ENCODE measurements around the gene ASAH2. TPM values are rescaled to one million over a fixed set of nuclear protein-coding genes. Genes with fewer than 3 reads are reported as not detected.

ASAH2 gene
- 1.8 and 2.3 TPM in 2 replicates for total RNA-seq

DNA sequence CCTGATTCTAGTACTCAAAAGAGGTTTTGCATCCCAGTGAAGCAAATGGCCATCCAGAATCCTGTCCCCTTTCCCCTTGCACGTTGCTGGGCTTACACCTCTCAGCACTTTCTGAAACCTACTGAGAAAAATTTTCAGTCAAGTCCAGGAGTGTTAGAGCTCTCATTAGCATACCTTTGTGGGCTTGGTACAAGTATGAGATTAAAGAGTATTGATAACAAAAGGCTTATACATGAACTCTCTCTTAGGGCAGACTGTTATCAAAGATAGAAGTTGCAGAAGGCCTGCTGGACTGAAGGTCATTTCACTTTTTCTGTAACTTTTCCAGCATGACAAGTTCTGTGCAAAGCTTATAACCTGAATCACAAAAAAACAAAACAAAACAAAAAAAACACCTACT lies at the start of gene ASAH2:
Gene ASAH2, minus strand, starts transcription at position 123 of the 400 bp plus-strand sequence. CDS start 2,906 bp downstream, outside the sequence.
- Mint-ChIP-seq H3K4me1 (no peaks in the 10 kb centered on the region), H3K36me3 (ENCODE audit: low read depth) (no peaks in the 10 kb centered on the region), H3K27me3 (peaks cover 31% of the 10 kb centered on the region), H3K4me3 (no peak within 1 kb of the TSS), H3K27ac (no peak within 1 kb of the TSS), H3K9me3 (no peaks in the 10 kb centered on the region)
- DNase-seq (no peak), ATAC-seq (ENCODE audit: low read depth) (no peak)
- ChIA-PET POLR2A (no interaction called here), CTCF (no interaction called here)
- TF ChIP-seq, protein P1, sequence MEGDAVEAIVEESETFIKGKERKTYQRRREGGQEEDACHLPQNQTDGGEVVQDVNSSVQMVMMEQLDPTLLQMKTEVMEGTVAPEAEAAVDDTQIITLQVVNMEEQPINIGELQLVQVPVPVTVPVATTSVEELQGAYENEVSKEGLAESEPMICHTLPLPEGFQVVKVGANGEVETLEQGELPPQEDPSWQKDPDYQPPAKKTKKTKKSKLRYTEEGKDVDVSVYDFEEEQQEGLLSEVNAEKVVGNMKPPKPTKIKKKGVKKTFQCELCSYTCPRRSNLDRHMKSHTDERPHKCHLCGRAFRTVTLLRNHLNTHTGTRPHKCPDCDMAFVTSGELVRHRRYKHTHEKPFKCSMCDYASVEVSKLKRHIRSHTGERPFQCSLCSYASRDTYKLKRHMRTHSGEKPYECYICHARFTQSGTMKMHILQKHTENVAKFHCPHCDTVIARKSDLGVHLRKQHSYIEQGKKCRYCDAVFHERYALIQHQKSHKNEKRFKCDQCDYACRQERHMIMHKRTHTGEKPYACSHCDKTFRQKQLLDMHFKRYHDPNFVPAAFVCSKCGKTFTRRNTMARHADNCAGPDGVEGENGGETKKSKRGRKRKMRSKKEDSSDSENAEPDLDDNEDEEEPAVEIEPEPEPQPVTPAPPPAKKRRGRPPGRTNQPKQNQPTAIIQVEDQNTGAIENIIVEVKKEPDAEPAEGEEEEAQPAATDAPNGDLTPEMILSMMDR (IDR thresholded peaks at IDR 0.05): no peak
- intact Hi-C loops (cut with micrococcal nuclease): no loop called here

DNA sequence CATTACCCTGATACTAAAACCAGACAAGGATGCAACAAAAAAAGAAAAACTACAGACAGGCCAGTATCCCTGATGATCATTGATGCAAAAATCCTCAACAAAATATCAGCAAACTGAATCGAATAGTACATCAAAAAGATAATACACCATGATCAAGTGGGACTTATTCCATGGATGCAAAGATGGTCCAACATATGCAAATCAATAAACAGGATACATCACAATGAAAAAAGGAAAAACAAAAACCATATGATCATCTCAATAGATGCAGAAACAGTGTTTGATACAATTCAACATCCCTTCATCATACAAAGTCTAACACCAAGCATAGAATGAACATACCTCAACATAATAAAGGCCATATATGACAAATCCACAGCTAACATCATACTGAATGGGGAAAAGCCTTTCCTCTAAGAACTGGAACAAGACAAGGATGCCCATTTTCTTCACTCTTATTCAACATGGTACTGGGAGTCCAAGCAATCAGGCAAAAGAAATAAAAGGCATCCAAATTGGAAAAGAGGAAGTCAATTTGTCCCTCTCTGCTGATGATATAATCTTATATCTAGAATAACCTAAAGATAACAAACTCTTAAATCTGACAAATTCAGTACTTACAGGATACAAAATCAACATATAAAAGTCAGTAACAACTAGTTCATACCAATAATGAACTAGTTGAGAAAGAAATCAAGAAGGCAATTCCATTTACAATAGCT lies 48.8 kb upstream of the ASAH2 start:
- intact Hi-C loops (cut with micrococcal nuclease): no loop called here
- TF ChIP-seq, protein P1 (IDR thresholded peaks at IDR 0.05): no peak
- peaks cover 9% of the 10 kb centered on the region for H3K9me3 Mint-ChIP-seq
- no peaks in the 10 kb centered on the region for H3K27me3 Mint-ChIP-seq
- no peak overlapping the region for H3K4me3 Mint-ChIP-seq
- peaks cover 20% of the 10 kb centered on the region for H3K4me1 Mint-ChIP-seq
- H3K36me3 Mint-ChIP-seq (ENCODE audit: low read depth): no peaks in the 10 kb centered on the region
- no peak for DNase-seq
- no peak overlapping the region for H3K27ac Mint-ChIP-seq
- POLR2A ChIA-PET: no interaction called here
- no peak for ATAC-seq (ENCODE audit: low read depth)
- CTCF ChIA-PET: no interaction called here

DNA sequence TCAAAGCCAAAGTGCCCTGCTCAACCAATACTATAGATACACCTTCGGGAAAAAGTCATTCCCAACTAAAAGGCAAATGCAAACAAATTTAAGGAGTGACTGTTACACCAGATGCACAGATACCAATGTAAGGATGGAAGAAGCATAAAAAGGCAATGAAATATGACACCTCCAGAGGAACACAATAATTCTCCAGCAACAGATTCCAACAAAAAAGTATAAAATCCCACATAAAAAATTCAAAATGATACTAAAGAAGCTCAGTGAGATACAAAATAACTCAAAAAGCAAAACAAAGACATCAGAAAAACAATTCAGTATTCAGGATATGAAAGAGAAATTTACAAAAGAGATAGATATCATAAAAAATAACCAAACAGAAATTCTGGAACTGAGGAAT lies 44.1 kb upstream of the ASAH2 start:
- DNase-seq (no peak), ATAC-seq (ENCODE audit: low read depth) (no peak)
- H3K36me3 Mint-ChIP-seq (ENCODE audit: low read depth): no peaks in the 10 kb centered on the region
- no peaks in the 10 kb centered on the region for H3K27me3 Mint-ChIP-seq
- no peaks in the 10 kb centered on the region for H3K4me1 Mint-ChIP-seq
- CTCF ChIA-PET: no interaction called here
- intact Hi-C loops (cut with micrococcal nuclease): no loop called here
- POLR2A ChIA-PET: no interaction called here
- peaks cover 9% of the 10 kb centered on the region for H3K9me3 Mint-ChIP-seq
- TF ChIP-seq, protein P1 (IDR thresholded peaks at IDR 0.05): no peak
- H3K4me3 Mint-ChIP-seq: no peak overlapping the region
- H3K27ac Mint-ChIP-seq: no peak overlapping the region

DNA sequence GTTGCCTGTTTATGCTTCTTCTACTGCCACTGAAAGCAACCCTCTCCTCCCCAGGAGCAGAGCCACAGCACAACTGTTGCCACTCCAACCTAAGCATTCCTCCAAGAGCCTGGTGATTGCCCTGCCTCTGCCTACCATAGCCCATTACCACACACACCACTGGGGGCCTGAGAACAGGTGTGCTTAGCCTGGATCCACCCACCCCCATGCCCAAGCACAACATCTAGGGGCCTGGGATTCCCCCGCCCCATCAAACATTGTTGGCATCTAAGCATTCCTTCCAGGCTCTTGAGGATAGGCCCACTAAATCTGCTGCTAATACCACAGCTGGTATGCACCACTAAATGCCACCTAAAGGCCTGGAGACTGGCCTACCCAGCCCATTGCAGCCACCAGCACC lies 43.3 kb upstream of the ASAH2 start:
- no peaks in the 10 kb centered on the region for H3K27me3 Mint-ChIP-seq
- H3K36me3 Mint-ChIP-seq (ENCODE audit: low read depth): no peaks in the 10 kb centered on the region
- H3K4me3 Mint-ChIP-seq: no peak overlapping the region
- no peak for ATAC-seq (ENCODE audit: low read depth)
- peaks cover 9% of the 10 kb centered on the region for H3K9me3 Mint-ChIP-seq
- no peak for DNase-seq
- intact Hi-C loops (cut with micrococcal nuclease): no loop called here
- no peaks in the 10 kb centered on the region for H3K4me1 Mint-ChIP-seq
- no peak overlapping the region for H3K27ac Mint-ChIP-seq
- TF ChIP-seq, protein P1 (IDR thresholded peaks at IDR 0.05): no peak
- CTCF ChIA-PET: no interaction called here
- POLR2A ChIA-PET: no interaction called here

DNA sequence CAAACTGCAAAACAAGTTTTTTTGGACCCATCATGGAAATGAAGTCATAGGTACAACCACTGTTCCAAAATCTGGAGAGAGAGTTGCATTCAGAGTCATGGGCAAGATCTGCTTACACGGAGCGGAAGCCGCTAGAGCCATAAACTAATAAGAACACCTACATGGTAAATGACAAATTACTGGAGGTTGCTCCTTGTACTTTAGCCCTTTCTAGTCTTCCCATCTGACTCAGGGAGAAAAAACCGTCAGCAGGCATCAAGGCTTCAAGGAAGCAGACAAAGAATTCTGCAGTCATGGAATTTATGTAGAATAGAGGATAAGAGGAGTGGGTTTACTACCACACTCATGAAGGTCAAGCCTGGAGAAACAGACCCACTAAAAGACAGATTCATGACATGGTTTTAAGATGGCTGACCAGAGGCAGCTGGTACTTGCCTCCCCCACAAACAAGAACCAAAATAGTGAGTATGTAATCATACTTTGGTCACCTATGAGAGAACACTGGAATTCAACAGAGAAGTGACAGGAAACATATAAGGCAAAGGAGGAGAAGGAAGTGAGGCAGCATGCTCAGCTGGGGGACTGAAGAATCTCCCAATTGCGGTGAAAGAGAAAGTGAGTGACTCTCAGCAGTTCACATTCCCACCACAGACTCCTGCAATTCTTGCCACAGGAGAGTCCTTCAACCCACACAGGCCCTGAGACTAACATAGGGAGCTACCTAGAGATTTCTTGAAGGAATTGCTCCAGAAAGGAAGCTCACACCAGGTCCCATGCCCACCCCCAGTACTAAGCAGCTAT lies 42.4 kb upstream of the ASAH2 start:
- CTCF ChIA-PET: no interaction called here
- no peak for DNase-seq
- H3K27ac Mint-ChIP-seq: no peak overlapping the region

More for the DNA sequence above, 42.4 kb upstream of the ASAH2 start:
- intact Hi-C loops (cut with micrococcal nuclease): no loop called here
- POLR2A ChIA-PET: no interaction called here
- no peak for ATAC-seq (ENCODE audit: low read depth)
- no peaks in the 10 kb centered on the region for H3K27me3 Mint-ChIP-seq
- H3K9me3 Mint-ChIP-seq: peaks cover 6% of the 10 kb centered on the region
- no peaks in the 10 kb centered on the region for H3K4me1 Mint-ChIP-seq
- H3K36me3 Mint-ChIP-seq (ENCODE audit: low read depth): no peaks in the 10 kb centered on the region
- H3K4me3 Mint-ChIP-seq: no peak overlapping the region
- TF ChIP-seq, protein P1 (IDR thresholded peaks at IDR 0.05): no peak

All from activated B cell treated with CpG ODN at 0.5 μM for 24 hours (primary cell).